ENCODE data around the gene DCAF15. TPM values are rescaled to one million over a fixed set of nuclear protein-coding genes. Genes with fewer than 3 reads are reported as not detected.
"Not testable (repeated sequence)": the region's sequence is repeated elsewhere in the genome, so short reads cannot be mapped to it uniquely, and the experiment has no call there.

DCAF15 gene
- total RNA-seq, 1 donor from 2014 or later: 20.6 TPM

DNA sequence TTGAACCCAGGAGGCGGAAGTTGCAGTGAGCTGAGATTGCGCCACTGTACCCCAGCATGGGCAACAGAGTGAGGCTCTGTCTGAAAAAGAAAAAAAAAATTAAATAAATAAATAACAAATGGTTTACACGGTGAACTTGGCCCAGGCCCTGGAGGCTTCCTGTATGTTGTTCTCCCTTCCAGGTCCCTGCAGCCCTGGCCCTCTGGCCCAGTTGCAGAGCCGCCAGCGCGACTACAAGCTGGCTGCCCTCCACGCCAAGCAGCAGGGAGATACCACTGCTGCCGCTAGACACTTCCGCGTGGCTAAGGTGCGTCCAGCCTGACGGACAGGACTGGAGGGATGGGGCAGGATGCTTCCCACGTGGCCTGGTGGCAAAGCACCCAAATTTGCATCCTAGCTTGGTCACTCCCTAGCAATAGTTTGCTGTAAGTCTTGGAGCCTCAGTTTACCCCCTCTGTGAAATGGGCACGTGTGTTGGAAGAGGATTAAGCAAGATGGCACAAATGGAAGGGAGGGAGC lies 34.4 kb upstream of the DCAF15 start:
- H3K27ac ChIP-seq: no peak overlapping the region
- intact Hi-C loops (cut with DNase I): no loop called here
- H3K36me3 ChIP-seq: peaks cover 0 to 75% of the 10 kb centered on the region in 2 donors
- no peak for TF ChIP-seq POLR2AphosphoS5 (IDR thresholded peaks at IDR 0.05; ENCODE audit: insufficient read depth in 1 of 2, low read depth in 1 of 2)
- no peak for TF ChIP-seq POLR2A (IDR thresholded peaks at IDR 0.05)
- H3K9me3 ChIP-seq: no peaks in the 10 kb centered on the region
- no peak overlapping the region for H3K4me3 ChIP-seq
- no peaks in the 10 kb centered on the region for H3K27me3 ChIP-seq
- DNase-seq (ENCODE audit: extremely low spot score in 2 of 2): no peak
- H3K4me1 ChIP-seq: no peaks in the 10 kb centered on the region

DNA sequence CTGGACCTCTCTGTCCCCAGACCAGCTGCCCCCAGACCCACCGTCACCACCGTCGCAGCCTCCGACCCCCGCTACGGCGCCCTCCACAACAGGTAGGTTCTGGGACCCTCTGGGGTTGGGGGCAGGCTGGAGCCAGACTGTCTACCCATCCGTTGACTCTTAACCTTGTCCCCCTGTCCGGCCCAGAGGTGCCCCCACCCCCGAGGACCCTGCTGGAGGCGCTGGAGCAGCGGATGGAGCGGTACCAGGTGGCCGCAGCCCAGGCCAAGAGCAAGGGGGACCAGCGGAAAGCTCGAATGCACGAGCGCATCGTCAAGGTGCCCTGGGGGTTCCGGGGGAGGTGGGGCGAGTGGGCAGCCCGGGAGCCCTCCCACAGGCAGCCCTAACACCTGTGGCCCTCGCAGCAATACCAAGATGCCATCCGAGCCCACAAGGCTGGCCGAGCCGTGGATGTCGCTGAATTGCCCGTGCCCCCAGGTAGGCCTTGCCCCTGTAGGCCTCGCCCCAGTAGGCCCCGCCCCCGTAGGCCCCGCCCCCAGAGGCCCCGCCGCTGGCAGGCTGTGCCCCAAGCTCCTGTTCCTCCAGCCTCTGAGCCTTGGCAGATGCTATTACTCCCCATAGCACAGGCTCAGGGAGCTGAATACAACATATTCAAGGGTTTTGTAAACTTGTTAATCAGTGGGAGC lies 33.4 kb upstream of the DCAF15 start:
- Histone ChIP-seq H3K4me1 (no peaks in the 10 kb centered on the region), H3K9me3 (no peaks in the 10 kb centered on the region), H3K27ac (no peak overlapping the region), H3K36me3 (peaks cover 0 to 79% of the 10 kb centered on the region in 2 donors), H3K4me3 (no peak overlapping the region), H3K27me3 (no peaks in the 10 kb centered on the region)
- TF ChIP-seq, protein P1, sequence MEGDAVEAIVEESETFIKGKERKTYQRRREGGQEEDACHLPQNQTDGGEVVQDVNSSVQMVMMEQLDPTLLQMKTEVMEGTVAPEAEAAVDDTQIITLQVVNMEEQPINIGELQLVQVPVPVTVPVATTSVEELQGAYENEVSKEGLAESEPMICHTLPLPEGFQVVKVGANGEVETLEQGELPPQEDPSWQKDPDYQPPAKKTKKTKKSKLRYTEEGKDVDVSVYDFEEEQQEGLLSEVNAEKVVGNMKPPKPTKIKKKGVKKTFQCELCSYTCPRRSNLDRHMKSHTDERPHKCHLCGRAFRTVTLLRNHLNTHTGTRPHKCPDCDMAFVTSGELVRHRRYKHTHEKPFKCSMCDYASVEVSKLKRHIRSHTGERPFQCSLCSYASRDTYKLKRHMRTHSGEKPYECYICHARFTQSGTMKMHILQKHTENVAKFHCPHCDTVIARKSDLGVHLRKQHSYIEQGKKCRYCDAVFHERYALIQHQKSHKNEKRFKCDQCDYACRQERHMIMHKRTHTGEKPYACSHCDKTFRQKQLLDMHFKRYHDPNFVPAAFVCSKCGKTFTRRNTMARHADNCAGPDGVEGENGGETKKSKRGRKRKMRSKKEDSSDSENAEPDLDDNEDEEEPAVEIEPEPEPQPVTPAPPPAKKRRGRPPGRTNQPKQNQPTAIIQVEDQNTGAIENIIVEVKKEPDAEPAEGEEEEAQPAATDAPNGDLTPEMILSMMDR (IDR thresholded peaks at IDR 0.05): no peak
- TF ChIP-seq POLR2AphosphoS5 (IDR thresholded peaks at IDR 0.05; ENCODE audit: insufficient read depth in 1 of 2, low read depth in 1 of 2) (no peak), POLR2A (IDR thresholded peaks at IDR 0.05) (no peak)
- intact Hi-C loops (cut with DNase I): no loop called here
- DNase-seq (ENCODE audit: extremely low spot score in 2 of 2): no peak

DNA sequence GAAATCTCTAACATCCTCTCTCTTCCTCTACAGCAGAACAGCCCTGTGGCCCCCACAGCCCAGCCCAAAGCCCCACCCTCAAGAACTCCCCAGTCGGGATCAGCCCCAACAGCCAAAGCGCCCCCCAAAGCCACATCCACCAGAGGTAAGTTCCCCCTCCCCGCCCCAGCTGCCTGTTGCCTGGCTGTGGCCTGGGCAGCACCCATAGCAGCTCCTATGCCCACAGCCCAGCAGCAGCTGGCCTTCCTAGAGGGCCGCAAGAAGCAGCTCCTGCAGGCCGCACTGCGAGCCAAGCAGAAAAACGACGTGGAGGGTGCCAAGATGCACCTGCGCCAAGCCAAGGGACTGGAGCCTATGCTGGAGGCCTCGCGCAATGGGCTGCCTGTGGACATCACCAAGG lies 31.8 kb upstream of the DCAF15 start:
- no peaks in the 10 kb centered on the region for H3K27me3 ChIP-seq
- H3K9me3 ChIP-seq: no peaks in the 10 kb centered on the region
- H3K4me3 ChIP-seq: no peak overlapping the region
- H3K36me3 ChIP-seq: peaks cover 0 to 77% of the 10 kb centered on the region in 2 donors
- intact Hi-C loops (cut with DNase I): no loop called here
- no peak for DNase-seq (ENCODE audit: extremely low spot score in 2 of 2)
- TF ChIP-seq POLR2AphosphoS5 (IDR thresholded peaks at IDR 0.05; ENCODE audit: insufficient read depth in 1 of 2, low read depth in 1 of 2) (no peak), POLR2A (IDR thresholded peaks at IDR 0.05) (no peak)
- TF ChIP-seq, protein P1 (IDR thresholded peaks at IDR 0.05): no peak
- no peak overlapping the region for H3K27ac ChIP-seq
- no peaks in the 10 kb centered on the region for H3K4me1 ChIP-seq

DNA sequence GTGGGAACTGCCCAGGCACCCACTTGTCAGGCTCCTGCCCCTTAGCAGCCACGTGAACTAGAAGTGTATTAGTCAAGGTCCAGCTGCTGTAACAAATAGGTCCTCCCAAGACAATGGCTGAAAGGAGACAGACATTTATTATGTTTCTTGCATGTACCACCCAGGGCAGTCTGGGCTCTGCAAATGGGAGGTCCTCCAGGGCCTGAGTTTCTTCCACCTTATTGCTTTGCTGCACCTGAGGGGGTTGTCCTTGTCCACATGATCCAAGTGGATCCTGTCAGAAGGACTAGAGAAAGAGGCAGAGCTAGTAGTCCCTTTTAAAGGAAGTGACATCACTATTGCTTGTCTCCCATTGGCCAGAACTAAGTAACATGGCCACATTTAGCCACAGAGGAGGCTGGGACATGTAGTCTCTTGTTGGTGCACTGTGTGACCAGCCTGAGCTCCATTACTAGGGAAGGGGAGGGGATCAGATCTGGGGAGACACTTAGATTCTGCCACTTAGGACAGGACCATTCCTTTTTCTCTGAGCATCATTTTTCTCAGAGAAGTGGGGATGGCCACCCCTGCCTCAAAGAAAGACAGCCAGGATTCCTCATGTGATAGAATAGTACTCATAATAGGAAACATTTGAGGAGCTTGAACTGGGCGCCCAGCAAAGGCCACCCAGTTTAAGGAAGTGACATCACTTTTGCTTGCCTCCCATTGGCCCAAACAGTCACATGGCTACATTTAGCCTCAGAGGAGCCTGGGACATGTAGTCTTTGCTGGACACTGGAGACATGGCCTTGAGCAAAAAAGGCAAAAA lies 31.2 kb upstream of the DCAF15 start:
- intact Hi-C loops (cut with DNase I): no loop called here
- Histone ChIP-seq H3K9me3 (no peaks in the 10 kb centered on the region), H3K4me3 (no peak overlapping the region), H3K27me3 (no peaks in the 10 kb centered on the region), H3K36me3 (peaks cover 0 to 75% of the 10 kb centered on the region in 2 donors), H3K27ac (no peak overlapping the region), H3K4me1 (no peaks in the 10 kb centered on the region)
- TF ChIP-seq, protein P1 (IDR thresholded peaks at IDR 0.05): no peak
- TF ChIP-seq POLR2AphosphoS5 (IDR thresholded peaks at IDR 0.05; ENCODE audit: insufficient read depth in 1 of 2, low read depth in 1 of 2) (no peak), POLR2A (IDR thresholded peaks at IDR 0.05) (no peak)
- DNase-seq (ENCODE audit: extremely low spot score in 2 of 2): no peak

DNA sequence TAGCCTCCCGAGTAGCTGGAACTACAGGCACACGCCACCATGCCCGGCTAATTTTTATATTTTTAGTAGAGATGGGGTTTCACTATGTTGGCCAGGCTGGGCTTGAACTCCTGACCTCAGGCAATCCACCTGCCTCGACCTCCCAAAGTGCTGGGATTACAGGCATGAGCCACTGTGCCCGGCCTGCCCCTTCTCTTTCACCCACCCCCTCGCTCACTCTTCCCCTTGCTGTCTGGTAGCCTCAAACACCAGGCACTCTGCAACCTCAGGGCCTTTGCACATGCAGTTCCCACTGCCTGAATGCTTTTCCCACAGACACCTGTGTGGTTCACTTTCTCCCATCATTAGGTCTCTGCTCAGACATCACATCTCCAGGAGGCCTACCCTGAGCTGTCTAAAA lies 30.2 kb upstream of the DCAF15 start:
- H3K36me3 ChIP-seq: peaks cover 0 to 78% of the 10 kb centered on the region in 2 donors
- H3K27ac ChIP-seq; intact Hi-C loops (cut with DNase I); H3K4me3 ChIP-seq; H3K27me3 ChIP-seq; H3K9me3 ChIP-seq; DNase-seq (ENCODE audit: extremely low spot score in 2 of 2); H3K4me1 ChIP-seq: not testable (repeated sequence)
